ENCODE measurements around the gene CRYBB1. TPM values are rescaled to one million over a fixed set of nuclear protein-coding genes. Genes with fewer than 3 reads are reported as not detected.

Gene CRYBB1
- total and polyA plus RNA-seq, 4 donors = 0.14 to 1.1 (median 0.45) TPM

GRCh38 chr22:26580240-26580962 is 37.4 kb downstream of the CRYBB1 start:
- peak overlapping the region in 1 of 2 donors; percentile 24 for H3K27ac ChIP-seq (ENCODE audit: low read depth in 1 of 2, low read length in 1 of 2)
- TF ChIP-seq CTCF (IDR thresholded peaks at IDR 0.05; ENCODE audit: control extremely low read depth, extremely low read depth) = no peak

GRCh38 chr22:26579331-26579886 is 38.4 kb downstream of the CRYBB1 start:
- WGBS, 2 donors = 20 to 42% methylated on average over 10 of the region's 10 CpGs
- ATAC-seq (ENCODE audit: insufficient read depth, low FRiP score) = no peak
- DNase-seq = no peak
- Histone ChIP-seq H3K9ac (ENCODE audit: insufficient read depth in 1 of 2, low read length in 2 of 2) (no peak overlapping the region), H3K9me3 (ENCODE audit: control insufficient read depth in 4 of 4, insufficient read depth in 3 of 4, low read length in 3 of 4) (no peaks in the 10 kb centered on the region), H3K27me3 (ENCODE audit: control insufficient read depth in 3 of 3, insufficient read depth in 3 of 3, low read length in 2 of 3) (no peaks in the 10 kb centered on the region), H3K36me3 (ENCODE audit: control insufficient read depth in 4 of 4, insufficient read depth in 4 of 4, low read length in 4 of 4) (peaks cover 0 to 8% (median 0%) of the 10 kb centered on the region in 4 donors), H3K4me1 (ENCODE audit: control insufficient read depth in 5 of 5, insufficient read depth in 5 of 5, low read length in 5 of 5) (peaks cover 0 to 24% (median 0%) of the 10 kb centered on the region in 5 donors), H3K4me3 (no peak overlapping the region), H3K27ac (ENCODE audit: low read depth in 1 of 2, low read length in 1 of 2) (no peak overlapping the region)
- TF ChIP-seq CTCF (IDR thresholded peaks at IDR 0.05; ENCODE audit: control extremely low read depth, extremely low read depth) = no peak

More at GRCh38 chr22:26580240-26580962, 37.4 kb downstream of the CRYBB1 start:
- DNase-seq (no peak), ATAC-seq (ENCODE audit: insufficient read depth, low FRiP score) (no peak)
- whole genome bisulfite sequencing, 2 donors = 66 to 86% methylated on average over 13 of the region's 13 CpGs
- H3K9me3 ChIP-seq (ENCODE audit: control insufficient read depth in 4 of 4, insufficient read depth in 3 of 4, low read length in 3 of 4) = no peaks in the 10 kb centered on the region
- no peaks in the 10 kb centered on the region for H3K27me3 ChIP-seq (ENCODE audit: control insufficient read depth in 3 of 3, insufficient read depth in 3 of 3, low read length in 2 of 3)
- H3K36me3 ChIP-seq (ENCODE audit: control insufficient read depth in 4 of 4, insufficient read depth in 4 of 4, low read length in 4 of 4) = peaks cover 0 to 8% (median 0%) of the 10 kb centered on the region in 4 donors
- H3K9ac ChIP-seq (ENCODE audit: insufficient read depth in 1 of 2, low read length in 2 of 2) = no peak overlapping the region
- H3K4me1 ChIP-seq (ENCODE audit: control insufficient read depth in 5 of 5, insufficient read depth in 5 of 5, low read length in 5 of 5) = peaks cover 0 to 22% (median 0%) of the 10 kb centered on the region in 5 donors
- H3K4me3 ChIP-seq = no peak overlapping the region

- no peak overlapping the region for H3K27ac ChIP-seq (ENCODE audit: low read depth in 1 of 2, low read length in 1 of 2)
- no peaks in the 10 kb centered on the region for H3K9me3 ChIP-seq (ENCODE audit: control insufficient read depth in 4 of 4, insufficient read depth in 3 of 4, low read length in 3 of 4)
- DNase-seq (no peak), ATAC-seq (ENCODE audit: insufficient read depth, low FRiP score) (no peak)
- no peak overlapping the region for H3K4me3 ChIP-seq
- no peak overlapping the region for H3K9ac ChIP-seq (ENCODE audit: insufficient read depth in 1 of 2, low read length in 2 of 2)
- H3K36me3 ChIP-seq (ENCODE audit: control insufficient read depth in 4 of 4, insufficient read depth in 4 of 4, low read length in 4 of 4) = peaks cover 0 to 5% (median 0%) of the 10 kb centered on the region in 4 donors
- H3K27me3 ChIP-seq (ENCODE audit: control insufficient read depth in 3 of 3, insufficient read depth in 3 of 3, low read length in 2 of 3) = no peaks in the 10 kb centered on the region
- 85 to 87% methylated on average over 6 to 7 of the region's 7 CpGs for whole genome bisulfite sequencing, 2 donors
- H3K4me1 ChIP-seq (ENCODE audit: control insufficient read depth in 5 of 5, insufficient read depth in 5 of 5, low read length in 5 of 5) = peaks cover 0 to 26% (median 5%) of the 10 kb centered on the region in 5 donors
- TF ChIP-seq CTCF (IDR thresholded peaks at IDR 0.05; ENCODE audit: control extremely low read depth, extremely low read depth) = no peak
Measured at GRCh38 chr22:26577081-26577480, 40.7 kb downstream of the CRYBB1 start.
